ENCODE results near the gene FGF2.
A peak's percentile ranks its signal among the peaks of the same experiment; 100 is the strongest.
"Not testable (repeated sequence)": the region's sequence is repeated elsewhere in the genome, so short reads cannot be mapped to it uniquely, and the experiment has no call there.

FGF2 gene

GRCh38 chr4:122921971-122922876 lies 95.6 kb downstream of the FGF2 start, which contains the start of gene NUDT6:
Gene NUDT6, minus strand, starts transcription at chr4:122922597. Its CDS starts 25 bp downstream, at chr4:122922572.
- Histone ChIP-seq H3K4me1 (ENCODE audit: insufficient read depth, low read length) (peaks cover 8% of the 10 kb centered on the region), H3K9me3 (ENCODE audit: control insufficient read depth, insufficient read depth, low read length) (no peaks in the 10 kb centered on the region), H3K36me3 (ENCODE audit: insufficient read depth, low read length) (no peaks in the 10 kb centered on the region), H3K9ac (ENCODE audit: low read depth, low read length) (peak within 1 kb of the TSS; percentile 91)

GRCh38 chr4:122922877-122923511 lies 96.4 kb downstream of the FGF2 start:
- peaks cover 8% of the 10 kb centered on the region for H3K4me1 ChIP-seq (ENCODE audit: insufficient read depth, low read length)
- H3K9ac ChIP-seq (ENCODE audit: low read depth, low read length): peak overlapping the region; percentile 91
- no peaks in the 10 kb centered on the region for H3K9me3 ChIP-seq (ENCODE audit: control insufficient read depth, insufficient read depth, low read length)
- H3K36me3 ChIP-seq (ENCODE audit: insufficient read depth, low read length): no peaks in the 10 kb centered on the region

GRCh38 chr4:122928930-122929329 lies 102.3 kb downstream of the FGF2 start:
- Histone ChIP-seq H3K9ac (ENCODE audit: low read depth, low read length) (no peak overlapping the region), H3K9me3 (ENCODE audit: control insufficient read depth, insufficient read depth, low read length) (no peaks in the 10 kb centered on the region), H3K4me1 (ENCODE audit: insufficient read depth, low read length) (peaks cover 3% of the 10 kb centered on the region), H3K36me3 (ENCODE audit: insufficient read depth, low read length) (peaks cover under 1% of the 10 kb centered on the region)

DNA sequence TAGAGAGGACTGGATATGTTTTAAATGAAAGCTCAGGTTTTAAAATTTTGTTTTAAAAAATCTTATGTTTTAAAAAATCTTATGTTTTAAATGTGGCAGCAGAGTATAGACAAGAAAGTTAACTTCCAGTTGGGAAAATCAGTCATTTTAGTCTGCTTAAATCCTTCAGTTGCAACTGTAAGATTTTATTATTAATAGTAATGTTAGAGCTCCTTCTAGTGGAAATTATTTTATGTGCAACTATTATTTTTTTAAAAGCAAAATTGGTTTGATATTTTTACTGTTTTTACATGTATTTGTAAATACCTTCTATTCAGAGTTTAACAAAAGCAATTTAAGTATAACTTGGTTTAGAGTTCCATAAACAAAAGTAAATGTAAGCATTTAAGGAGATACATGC lies 104.2 kb downstream of the FGF2 start:
- H3K9ac ChIP-seq (ENCODE audit: low read depth, low read length): no peak overlapping the region
- H3K36me3 ChIP-seq (ENCODE audit: insufficient read depth, low read length): peaks cover 4% of the 10 kb centered on the region
- H3K9me3 ChIP-seq (ENCODE audit: control insufficient read depth, insufficient read depth, low read length): no peaks in the 10 kb centered on the region
- peaks cover 3% of the 10 kb centered on the region; the same call in 1 of the 2 replicates for H3K4me1 ChIP-seq (ENCODE audit: insufficient read depth, low read length)

DNA sequence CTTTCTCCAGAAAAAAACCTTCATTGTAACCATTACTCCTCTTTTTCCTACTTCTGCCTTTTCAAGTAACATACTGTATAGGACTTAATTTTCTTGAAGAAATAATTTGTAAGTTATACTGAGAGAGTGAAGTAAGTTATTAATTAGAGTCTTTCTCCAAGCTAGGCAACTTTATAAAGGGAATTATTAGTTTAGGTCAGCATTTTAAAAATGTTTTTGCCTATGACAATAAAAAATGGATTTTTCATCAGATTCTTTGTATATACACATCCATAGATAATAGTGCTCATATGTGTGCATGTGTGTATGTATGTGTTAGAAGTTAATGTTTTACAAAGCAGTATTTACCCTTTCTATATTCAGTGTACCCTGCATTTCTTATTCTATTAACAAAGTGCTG lies 106.1 kb downstream of the FGF2 start:
- Histone ChIP-seq H3K36me3 (ENCODE audit: insufficient read depth, low read length) (peaks cover 4% of the 10 kb centered on the region), H3K9me3 (ENCODE audit: control insufficient read depth, insufficient read depth, low read length) (no peaks in the 10 kb centered on the region), H3K9ac (ENCODE audit: low read depth, low read length) (no peak overlapping the region), H3K4me1 (ENCODE audit: insufficient read depth, low read length) (no peaks in the 10 kb centered on the region)

GRCh38 chr4:122945136-122945535 lies 118.5 kb downstream of the FGF2 start:
- not testable (repeated sequence) for H3K4me1 ChIP-seq (ENCODE audit: insufficient read depth, low read length); H3K9me3 ChIP-seq (ENCODE audit: control insufficient read depth, insufficient read depth, low read length); H3K9ac ChIP-seq (ENCODE audit: low read depth, low read length)
- H3K36me3 ChIP-seq (ENCODE audit: insufficient read depth, low read length): peaks cover 17% of the 10 kb centered on the region

DNA sequence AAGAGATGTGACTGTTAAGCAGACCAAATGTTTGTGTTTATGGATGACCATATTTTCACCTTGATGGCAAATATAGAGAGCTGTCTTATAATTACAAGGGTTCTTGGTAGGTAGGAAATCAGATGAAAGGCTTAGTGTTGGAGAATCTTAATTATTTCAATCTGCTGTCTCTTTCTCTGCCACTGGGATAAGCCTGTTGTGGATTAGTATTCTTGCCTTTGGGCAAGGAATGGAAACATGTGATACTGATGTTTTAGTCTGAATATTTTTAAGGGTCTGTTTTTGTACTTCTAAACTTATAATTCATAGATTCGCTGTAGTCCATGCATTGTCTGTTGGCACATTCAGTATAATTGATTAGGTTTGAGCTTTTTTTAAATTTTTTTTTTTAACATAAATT lies 119.5 kb downstream of the FGF2 start:
- H3K9me3 ChIP-seq (ENCODE audit: control insufficient read depth, insufficient read depth, low read length): no peaks in the 10 kb centered on the region
- H3K36me3 ChIP-seq (ENCODE audit: insufficient read depth, low read length): peaks cover 17% of the 10 kb centered on the region
- H3K9ac ChIP-seq (ENCODE audit: low read depth, low read length): no peak overlapping the region
- no peaks in the 10 kb centered on the region for H3K4me1 ChIP-seq (ENCODE audit: insufficient read depth, low read length)
